Measurements from ENCODE around the gene ERLIN1.

ERLIN1 gene

DNA sequence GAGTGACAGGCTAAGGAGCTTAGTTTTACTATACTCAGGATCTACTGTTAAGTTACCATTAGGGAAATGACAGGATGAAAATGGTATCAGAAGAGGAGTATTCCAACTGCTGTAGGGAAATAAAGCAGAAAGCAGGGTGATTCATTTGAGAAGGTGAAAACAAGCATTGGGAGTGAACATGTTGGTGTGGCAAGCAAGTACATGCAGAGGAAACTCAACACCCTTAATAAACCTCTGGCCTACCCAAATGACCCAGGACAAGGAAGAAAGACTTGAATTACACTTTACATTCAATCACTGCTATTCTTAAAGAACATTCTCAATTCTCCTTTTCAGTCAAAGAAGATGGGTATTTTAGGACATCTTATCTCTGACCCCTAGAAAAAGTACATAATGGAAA lies 28.7 kb downstream of the ERLIN1 start:
- Histone ChIP-seq H3K27ac (ENCODE audit: low read length) (no peak overlapping the region), H3K9ac (ENCODE audit: low read length) (no peak overlapping the region), H3K36me3 (replicated peaks; ENCODE audit: insufficient read depth, low read length) (peaks cover 4% of the 10 kb centered on the region; the same call in 1 of the 2 replicates), H3K4me3 (ENCODE audit: low read length) (no peak overlapping the region), H4K20me1 (ENCODE audit: insufficient read depth, low read length) (no peaks in the 10 kb centered on the region), H3K4me1 (ENCODE audit: low read length) (no peaks in the 10 kb centered on the region), H3K4me2 (ENCODE audit: low read depth, low read length) (no peak overlapping the region), H3K27me3 (replicated peaks; ENCODE audit: insufficient read depth, low read length) (no peaks in the 10 kb centered on the region), H3K9me2 (replicated peaks; ENCODE audit: insufficient read depth, low read length) (no peaks in the 10 kb centered on the region), H2AFZ (ENCODE audit: low read length) (no peak overlapping the region), H3K79me2 (ENCODE audit: low read length) (peaks cover 23% of the 10 kb centered on the region), H3K9me3 (replicated peaks; ENCODE audit: insufficient read depth, low read length) (no peaks in the 10 kb centered on the region), H3F3A (ENCODE audit: insufficient read depth, low read length) (no peaks in the 10 kb centered on the region)
- no peak for DNase-seq
- no peak for TF ChIP-seq EZH2phosphoT487 (IDR thresholded peaks at IDR 0.05; ENCODE audit: low read length)
- TF ChIP-seq, protein P1, sequence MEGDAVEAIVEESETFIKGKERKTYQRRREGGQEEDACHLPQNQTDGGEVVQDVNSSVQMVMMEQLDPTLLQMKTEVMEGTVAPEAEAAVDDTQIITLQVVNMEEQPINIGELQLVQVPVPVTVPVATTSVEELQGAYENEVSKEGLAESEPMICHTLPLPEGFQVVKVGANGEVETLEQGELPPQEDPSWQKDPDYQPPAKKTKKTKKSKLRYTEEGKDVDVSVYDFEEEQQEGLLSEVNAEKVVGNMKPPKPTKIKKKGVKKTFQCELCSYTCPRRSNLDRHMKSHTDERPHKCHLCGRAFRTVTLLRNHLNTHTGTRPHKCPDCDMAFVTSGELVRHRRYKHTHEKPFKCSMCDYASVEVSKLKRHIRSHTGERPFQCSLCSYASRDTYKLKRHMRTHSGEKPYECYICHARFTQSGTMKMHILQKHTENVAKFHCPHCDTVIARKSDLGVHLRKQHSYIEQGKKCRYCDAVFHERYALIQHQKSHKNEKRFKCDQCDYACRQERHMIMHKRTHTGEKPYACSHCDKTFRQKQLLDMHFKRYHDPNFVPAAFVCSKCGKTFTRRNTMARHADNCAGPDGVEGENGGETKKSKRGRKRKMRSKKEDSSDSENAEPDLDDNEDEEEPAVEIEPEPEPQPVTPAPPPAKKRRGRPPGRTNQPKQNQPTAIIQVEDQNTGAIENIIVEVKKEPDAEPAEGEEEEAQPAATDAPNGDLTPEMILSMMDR (IDR thresholded peaks at IDR 0.05; ENCODE audit: low read length) = no peak
- no peak for TF ChIP-seq EZH2 (optimal IDR thresholded peaks at IDR 0.05; ENCODE audit: low read depth, low read length)

GRCh38 chr10:100155936-100156335 lies 29.9 kb downstream of the ERLIN1 start:
- Histone ChIP-seq H3K9ac (ENCODE audit: low read length) (no peak overlapping the region), H3K9me3 (replicated peaks; ENCODE audit: insufficient read depth, low read length) (no peaks in the 10 kb centered on the region), H3F3A (ENCODE audit: insufficient read depth, low read length) (no peaks in the 10 kb centered on the region), H3K9me2 (replicated peaks; ENCODE audit: insufficient read depth, low read length) (no peaks in the 10 kb centered on the region), H3K36me3 (replicated peaks; ENCODE audit: insufficient read depth, low read length) (peaks cover 4% of the 10 kb centered on the region; the same call in 1 of the 2 replicates), H3K27me3 (replicated peaks; ENCODE audit: insufficient read depth, low read length) (no peaks in the 10 kb centered on the region), H3K4me1 (ENCODE audit: low read length) (no peaks in the 10 kb centered on the region), H4K20me1 (ENCODE audit: insufficient read depth, low read length) (no peaks in the 10 kb centered on the region), H3K4me2 (ENCODE audit: low read depth, low read length) (no peak overlapping the region; the same call in 1 of the 2 replicates), H3K27ac (ENCODE audit: low read length) (no peak overlapping the region), H3K79me2 (ENCODE audit: low read length) (peaks cover 20% of the 10 kb centered on the region), H3K4me3 (ENCODE audit: low read length) (no peak overlapping the region), H2AFZ (ENCODE audit: low read length) (no peak overlapping the region)
- peak; percentile 36 for DNase-seq
- TF ChIP-seq EZH2 (optimal IDR thresholded peaks at IDR 0.05; ENCODE audit: low read depth, low read length) (no peak), EZH2phosphoT487 (IDR thresholded peaks at IDR 0.05; ENCODE audit: low read length) (no peak)
- TF ChIP-seq, protein P1 (IDR thresholded peaks at IDR 0.05; ENCODE audit: low read length) = no peak

DNA sequence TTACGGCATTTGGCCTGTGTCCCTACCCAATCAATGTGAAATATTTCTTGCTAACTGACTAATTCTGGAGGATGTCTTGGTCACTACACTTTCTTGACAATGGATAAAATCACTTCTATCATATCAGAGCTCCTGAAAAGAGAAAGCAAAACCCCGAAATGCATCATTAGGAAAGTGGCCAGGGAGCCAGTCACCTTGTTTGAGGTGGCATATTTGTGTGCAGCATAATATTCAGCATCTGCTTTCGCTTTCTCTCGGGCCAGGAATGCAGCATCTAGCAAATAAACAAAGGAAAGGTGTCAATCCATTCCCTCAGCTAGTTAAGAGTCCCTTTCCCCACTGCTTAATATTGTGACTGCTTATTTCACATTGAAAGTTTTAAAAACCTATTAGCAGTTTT lies 31.2 kb downstream of the ERLIN1 start:
- Histone ChIP-seq H3K27me3 (replicated peaks; ENCODE audit: insufficient read depth, low read length) (no peaks in the 10 kb centered on the region), H4K20me1 (ENCODE audit: insufficient read depth, low read length) (no peaks in the 10 kb centered on the region), H3K9me2 (replicated peaks; ENCODE audit: insufficient read depth, low read length) (no peaks in the 10 kb centered on the region), H3K36me3 (replicated peaks; ENCODE audit: insufficient read depth, low read length) (peaks cover 4% of the 10 kb centered on the region; the same call in 1 of the 2 replicates), H3K79me2 (ENCODE audit: low read length) (peaks cover 20% of the 10 kb centered on the region; the same call in 1 of the 2 replicates), H3K9me3 (replicated peaks; ENCODE audit: insufficient read depth, low read length) (no peaks in the 10 kb centered on the region), H3K4me2 (ENCODE audit: low read depth, low read length) (no peak overlapping the region), H3K9ac (ENCODE audit: low read length) (no peak overlapping the region), H3K4me1 (ENCODE audit: low read length) (no peaks in the 10 kb centered on the region), H3K27ac (ENCODE audit: low read length) (no peak overlapping the region), H3K4me3 (ENCODE audit: low read length) (no peak overlapping the region), H2AFZ (ENCODE audit: low read length) (no peak overlapping the region), H3F3A (ENCODE audit: insufficient read depth, low read length) (no peaks in the 10 kb centered on the region)
- TF ChIP-seq EZH2 (optimal IDR thresholded peaks at IDR 0.05; ENCODE audit: low read depth, low read length) = no peak
- TF ChIP-seq, protein P1 (IDR thresholded peaks at IDR 0.05; ENCODE audit: low read length) = no peak
- TF ChIP-seq EZH2phosphoT487 (IDR thresholded peaks at IDR 0.05; ENCODE audit: low read length) = no peak
- no peak for DNase-seq

All from MM.1S (cell line).